NCI-H345 (cell line): Measurements from ENCODE around the gene TSPEAR.
A peak's percentile ranks its signal among the peaks of the same experiment; 100 is the strongest.

Source experiments
- DNase-seq: peaks from one replicate; lab custom pipeline; 2025; lab: John Stamatoyannopoulos, UW

TSPEAR gene

GRCh38 chr21:44720170-44720569, 8.8 kb upstream of the TSPEAR start:
- DNase-seq, result no peak

DNA sequence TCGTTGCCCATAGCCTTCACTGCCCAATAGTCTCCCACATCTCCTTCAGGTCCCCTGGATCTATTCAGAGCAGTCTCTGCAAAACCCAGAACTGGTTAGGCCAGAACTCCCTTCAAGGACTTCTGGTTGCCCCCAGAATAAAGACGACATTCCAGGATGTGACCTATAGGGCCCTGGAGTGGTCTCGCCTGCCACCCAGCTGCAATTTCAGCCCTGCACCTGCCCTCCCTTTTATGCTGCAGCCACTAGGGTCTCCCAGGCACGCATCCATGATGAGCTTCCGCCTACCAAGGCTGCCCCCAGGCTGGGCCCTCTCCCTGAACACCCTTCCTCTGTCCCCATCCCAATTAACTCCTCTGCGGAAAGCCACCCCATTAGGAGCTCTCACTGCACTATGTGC, 7.2 kb upstream of the TSPEAR start:
- no peak for DNase-seq

DNA sequence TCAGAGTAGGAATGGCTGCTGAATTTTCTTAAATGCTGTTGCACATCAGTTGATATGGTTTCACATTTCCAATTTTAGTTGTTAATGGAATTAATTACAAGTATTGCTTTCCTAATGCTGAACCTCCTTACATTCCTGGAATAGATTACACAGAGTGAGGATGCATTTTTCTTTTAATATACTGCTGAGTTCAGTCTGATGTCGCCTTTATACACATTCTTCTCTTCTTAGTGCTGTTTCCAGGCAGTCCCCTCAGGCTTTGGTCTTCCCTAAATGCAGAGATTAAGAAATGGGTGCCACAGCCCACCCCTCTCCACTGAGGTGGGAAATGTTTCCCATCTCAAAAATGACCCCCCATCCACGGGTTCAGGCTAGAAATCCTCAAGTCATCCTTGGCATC, 6.7 kb upstream of the TSPEAR start:
- no peak for DNase-seq

GRCh38 chr21:44716984-44717383, 5.6 kb upstream of the TSPEAR start:
- no peak for DNase-seq

DNA sequence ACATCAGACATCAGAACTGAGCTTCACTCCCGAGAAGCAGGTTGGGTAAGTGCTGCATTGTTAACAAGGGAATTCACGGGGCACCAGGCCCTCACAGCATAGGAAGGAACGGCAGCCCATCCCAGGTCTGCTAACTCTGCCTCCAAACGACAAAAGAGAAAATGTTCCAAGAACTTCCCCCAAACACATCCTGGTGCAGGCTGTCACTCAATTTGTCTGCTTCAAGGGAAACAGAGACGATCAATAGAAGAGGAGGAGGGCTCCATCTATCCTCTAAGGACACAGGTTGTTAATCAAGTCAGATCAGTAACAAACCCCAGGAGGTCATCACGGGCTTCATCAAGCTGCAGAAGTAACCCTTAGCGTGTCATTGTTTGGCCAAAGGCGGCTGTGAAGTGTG, 3.5 kb upstream of the TSPEAR start:
- DNase-seq, result no peak

DNA sequence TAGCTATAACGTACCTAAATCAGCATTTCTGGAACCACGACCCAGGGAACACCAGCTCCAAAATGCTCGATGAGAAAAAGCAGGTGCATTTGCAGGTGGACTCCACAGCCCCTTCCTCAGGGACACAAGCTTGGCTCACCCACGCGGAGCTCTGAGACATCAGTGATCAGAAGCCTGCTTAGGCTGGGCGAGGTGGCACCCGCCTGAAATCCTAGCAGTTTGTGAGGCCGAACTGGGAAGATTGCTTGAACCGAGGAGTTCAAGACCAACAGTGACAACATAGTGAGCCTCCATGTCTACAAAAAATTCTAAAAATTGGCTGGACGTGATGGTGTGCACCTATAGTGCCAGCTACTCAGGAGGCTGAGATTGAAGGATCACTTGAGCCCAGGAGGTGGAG, 2.5 kb upstream of the TSPEAR start:
- DNase-seq, result no peak

DNA sequence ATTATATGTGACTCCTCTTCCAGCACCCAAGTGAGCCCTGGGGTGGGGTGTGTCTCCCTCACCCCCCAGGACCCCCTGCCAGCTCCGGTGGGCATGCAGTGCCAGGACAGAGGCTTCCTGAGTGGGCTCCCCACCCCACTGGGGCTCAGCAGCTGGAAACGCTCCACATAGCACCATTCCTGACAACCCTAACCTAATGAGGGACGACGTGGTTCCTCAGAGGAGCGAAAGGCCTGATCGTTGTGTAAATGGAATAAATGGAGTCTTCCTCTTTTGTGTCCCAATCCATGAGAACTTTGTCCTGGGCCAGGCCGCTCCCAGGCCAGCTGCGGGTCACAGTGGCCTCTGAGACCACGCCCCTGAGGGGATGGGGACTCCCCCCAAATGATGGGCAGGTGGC, 1.8 kb upstream of the TSPEAR start:
- DNase-seq, result no peak

DNA sequence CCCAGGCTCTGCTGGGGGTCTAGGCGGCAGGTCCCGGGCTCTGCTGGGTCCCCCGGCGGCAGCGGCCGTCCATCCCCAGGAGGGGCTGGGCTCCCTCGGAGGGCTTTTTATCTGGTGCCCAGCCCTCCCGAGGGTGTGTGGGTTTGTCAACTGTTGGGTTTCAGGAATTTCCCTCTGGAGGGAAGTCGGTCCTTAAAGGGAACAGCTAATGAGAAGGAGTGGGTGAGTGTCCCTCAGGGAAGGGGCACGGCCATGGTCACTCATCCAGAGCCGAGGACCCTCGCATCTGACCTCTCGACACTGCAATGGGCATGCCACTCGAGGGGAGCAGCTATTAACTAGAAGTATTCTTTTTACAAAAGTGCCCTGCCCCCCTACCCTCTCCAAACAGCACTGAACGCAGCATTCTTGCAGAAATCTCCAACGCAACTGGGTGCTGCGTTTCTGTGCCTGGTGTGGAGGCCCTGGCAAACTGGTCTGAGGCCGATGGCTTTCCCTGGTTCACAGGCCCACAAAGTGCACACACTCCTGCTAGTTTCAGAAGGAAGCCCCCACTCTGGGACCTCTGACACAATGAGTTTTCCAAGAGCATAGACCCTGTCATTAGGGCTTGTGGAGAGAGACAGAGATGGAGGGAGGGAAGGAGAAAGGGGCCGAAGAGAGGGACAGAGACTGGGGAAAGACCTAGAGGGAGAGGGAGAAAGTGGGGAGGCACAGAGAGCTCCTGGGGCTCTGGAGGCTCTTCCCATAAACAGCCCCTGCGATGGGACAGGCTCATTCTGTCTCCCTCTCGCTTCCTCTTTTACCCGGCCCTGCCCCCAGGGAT, 1.0 kb upstream of the TSPEAR start:
- no peak for DNase-seq

- peak; percentile 100 for DNase-seq
Observed at GRCh38 chr21:44710756-44711326, 531 bp downstream of the TSPEAR start.

DNA sequence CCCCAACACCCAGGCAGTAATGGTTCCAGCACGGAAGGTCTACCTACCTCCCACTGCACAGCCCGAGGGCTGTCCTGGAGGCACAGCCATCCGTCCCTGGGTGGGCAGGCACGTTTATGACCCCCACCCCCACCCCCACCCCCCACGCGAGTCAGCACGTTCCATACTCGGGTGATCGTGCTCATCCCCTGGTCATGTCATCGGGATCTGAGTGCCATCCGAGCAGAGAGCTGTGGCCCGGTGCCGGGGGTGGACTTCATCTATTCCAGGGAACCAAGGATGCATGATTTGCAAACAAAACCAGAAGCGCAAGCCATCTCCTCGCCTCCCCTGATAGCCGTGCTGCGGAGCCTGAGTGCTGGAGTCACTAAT, 1.1 kb downstream of the TSPEAR start:
- peak; percentile 74 for DNase-seq

GRCh38 chr21:44709426-44710293, 1.7 kb downstream of the TSPEAR start:
- peak; percentile 94 for DNase-seq

DNA sequence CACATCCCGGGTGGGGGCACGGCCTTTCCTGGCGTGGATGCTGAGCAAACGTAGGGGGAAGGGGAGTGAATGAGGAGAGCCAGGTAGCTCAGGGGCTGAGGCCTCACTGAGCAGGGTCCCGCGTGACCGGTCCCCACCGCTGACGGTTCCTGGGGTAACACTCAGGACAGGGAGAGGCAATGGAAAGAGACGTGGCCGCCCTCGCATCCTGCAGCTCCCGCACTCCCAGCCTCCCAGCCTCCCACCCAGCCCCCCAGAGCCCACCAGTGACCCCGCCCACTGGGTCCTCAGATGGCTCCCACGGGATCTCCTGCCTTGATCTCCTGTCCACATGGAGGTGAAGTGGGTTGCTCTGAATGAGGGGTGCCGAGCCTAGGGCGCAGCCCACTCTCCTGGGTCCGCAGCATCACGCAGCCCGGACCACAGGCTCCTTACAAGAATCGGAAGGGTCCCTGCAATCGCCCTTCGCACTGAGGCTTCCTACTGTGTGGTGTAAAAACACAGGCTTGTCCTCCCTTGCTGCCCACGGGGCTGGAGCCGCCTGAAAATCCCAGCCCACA, 2.4 kb downstream of the TSPEAR start:
- no peak for DNase-seq

DNA sequence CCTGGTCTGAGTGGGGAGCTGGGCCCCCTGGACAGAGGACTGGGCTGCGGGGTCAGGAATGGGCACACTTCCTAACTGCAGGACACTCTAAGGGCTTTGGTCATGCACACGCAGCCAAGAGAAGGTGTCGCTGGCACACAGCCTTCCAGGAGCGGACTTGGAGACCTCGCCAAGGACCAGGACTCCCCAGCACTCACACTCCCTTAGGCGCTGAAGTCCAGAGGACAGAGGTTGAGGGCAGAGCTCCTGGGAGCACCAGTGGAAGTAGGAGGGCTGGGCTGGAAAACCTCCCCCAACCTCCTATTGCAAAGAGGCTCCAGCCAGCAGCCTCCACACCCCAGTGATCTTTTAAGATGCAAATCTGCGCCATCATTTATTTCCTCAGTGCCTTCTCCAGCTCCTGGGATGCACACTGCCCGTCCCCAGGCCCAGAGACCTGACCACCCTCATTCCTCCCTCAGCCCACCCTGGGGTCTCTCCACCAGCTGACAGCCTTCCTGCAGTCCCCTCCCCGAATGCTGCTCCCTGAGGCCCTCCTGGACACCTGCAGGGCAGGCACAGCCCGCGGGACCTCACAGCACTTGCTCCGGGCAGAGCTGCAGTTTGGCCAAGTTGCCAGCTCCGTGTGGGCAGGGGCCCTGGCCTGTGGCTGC, 3.0 kb downstream of the TSPEAR start:
- peak; percentile 57 for DNase-seq

GRCh38 chr21:44706706-44707581, 4.4 kb downstream of the TSPEAR start:
- DNase-seq, result no peak

DNA sequence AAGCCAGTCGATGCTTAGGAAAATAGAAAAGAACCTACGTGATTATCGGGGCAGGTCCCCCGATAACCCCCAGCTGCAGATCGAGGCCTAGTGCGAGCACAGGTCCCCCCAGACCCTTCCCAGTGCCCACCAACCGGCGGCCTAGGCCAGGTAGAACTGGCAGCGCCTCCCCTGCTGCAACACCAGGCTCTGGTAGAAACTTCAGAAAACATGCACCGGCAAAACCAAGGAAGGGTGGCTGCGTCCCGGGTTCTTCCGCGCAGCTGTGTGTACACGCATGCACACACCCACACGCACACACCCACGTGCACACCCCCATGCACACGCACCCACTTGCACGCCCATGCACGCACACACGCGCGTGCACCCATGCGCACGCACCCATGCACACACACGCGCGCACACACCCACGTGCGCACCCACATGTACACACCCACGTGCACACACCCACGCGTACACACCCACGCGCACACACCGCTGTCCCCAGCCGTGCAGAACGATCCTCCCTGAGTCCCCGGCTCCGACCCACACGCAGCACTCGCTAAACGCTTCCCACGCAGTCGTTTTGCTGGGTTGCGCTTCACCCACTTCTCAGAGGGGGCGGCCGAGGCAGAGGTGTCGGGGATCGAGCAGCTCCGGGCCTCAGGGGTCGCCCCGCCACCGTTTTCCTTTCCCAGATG, 5.2 kb downstream of the TSPEAR start:
- no peak for DNase-seq

DNA sequence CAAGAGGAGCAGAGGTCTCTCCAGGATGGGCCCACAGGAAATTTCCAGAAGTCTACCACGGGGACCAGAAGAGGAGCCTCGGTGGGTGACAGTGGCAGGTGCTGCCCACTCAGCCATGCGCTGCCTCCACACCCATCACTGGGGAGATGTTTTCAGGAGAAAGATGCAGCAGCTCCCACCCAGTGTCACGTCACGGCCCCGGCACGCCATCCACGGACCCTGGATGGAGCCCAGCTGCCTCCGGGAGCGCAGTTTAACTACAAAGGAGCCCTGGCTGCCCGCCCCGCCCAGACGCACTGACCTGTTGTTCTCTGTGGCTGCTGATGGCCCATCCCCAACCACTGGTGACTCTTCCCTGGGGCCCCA, 6.8 kb downstream of the TSPEAR start:
- DNase-seq, result no peak

- no peak for DNase-seq
Observed at GRCh38 chr21:44703731-44704635, 7.4 kb downstream of the TSPEAR start.

DNA sequence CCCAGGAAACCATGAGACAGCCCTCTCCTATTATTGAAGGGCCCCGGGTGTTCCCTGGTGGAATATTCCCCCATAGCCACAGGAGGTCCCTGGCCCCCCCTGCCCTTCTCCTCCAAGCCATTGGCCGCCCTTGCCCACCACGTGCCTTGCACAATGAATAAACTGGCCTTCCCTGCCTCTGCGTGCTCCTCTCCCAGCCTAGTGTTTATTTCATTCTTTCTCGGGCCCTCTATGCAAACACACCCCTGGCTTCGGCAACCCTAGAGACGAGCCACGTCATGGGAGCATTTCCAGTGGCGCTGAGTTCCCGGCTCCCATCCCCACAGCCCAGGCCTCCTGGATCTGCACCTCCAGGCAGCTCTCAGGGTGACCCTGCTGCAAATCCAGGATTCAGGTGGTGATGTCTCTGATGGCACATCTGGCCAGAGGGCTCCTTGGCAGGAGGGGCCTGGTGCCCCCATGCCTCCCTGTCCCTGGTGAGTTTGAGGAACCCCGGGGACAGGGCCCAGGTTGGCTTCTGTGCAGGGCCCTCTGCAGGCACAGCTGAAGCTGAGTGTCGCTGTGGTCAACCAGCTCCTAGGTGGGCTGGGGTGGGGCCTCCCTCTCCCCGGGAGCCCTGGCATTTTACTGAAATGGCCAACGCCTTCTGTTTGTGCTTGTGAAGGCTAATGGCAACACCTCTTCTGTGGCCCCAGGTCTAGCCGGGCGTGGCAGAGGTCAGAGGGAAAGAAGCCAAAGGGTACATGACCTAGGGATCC, 8.2 kb downstream of the TSPEAR start:
- peak; percentile 96 for DNase-seq
